ENCODE data around the gene IL1R2.

The IL1R2 gene

GRCh38 chr2:101985101-101985792 is 6.5 kb upstream of the IL1R2 start:
- H3K4me1 ChIP-seq (ENCODE audit: control insufficient read depth, low read length) = peaks cover 6% of the 10 kb centered on the region; the same call in 1 of the 2 replicates
- no peaks in the 10 kb centered on the region for H3K9me2 ChIP-seq (replicated peaks; ENCODE audit: control insufficient read depth, low read length)
- no peak overlapping the region for H3K27ac ChIP-seq (ENCODE audit: low read depth, low read length)
- no peak overlapping the region for H3K4me2 ChIP-seq (ENCODE audit: low read length)
- no peaks in the 10 kb centered on the region for H3F3A ChIP-seq (ENCODE audit: control insufficient read depth, insufficient read depth)
- H3K79me2 ChIP-seq (ENCODE audit: control insufficient read depth, low read length) = no peaks in the 10 kb centered on the region
- H3K36me3 ChIP-seq (ENCODE audit: control insufficient read depth, low read length) = no peaks in the 10 kb centered on the region
- TF ChIP-seq CTCF (IDR thresholded peaks at IDR 0.05; ENCODE audit: low read depth, low read length, poor library complexity, severe bottlenecking) (no peak), EZH2phosphoT487 (IDR thresholded peaks at IDR 0.05; ENCODE audit: borderline replicate concordance, low read length) (no peak)
- H3K4me3 ChIP-seq (ENCODE audit: low read length) = no peak overlapping the region
- H3K9me3 ChIP-seq (ENCODE audit: control insufficient read depth, insufficient read depth, low read length) = no peaks in the 10 kb centered on the region
- no peaks in the 10 kb centered on the region for H3K27me3 ChIP-seq (ENCODE audit: control insufficient read depth, low read length)
- no peaks in the 10 kb centered on the region for H4K20me1 ChIP-seq (ENCODE audit: control insufficient read depth, insufficient read depth, low read depth, low read length)

GRCh38 chr2:101985793-101986164 is 6.0 kb upstream of the IL1R2 start:
- H3K4me3 ChIP-seq (ENCODE audit: low read length) = no peak overlapping the region
- no peaks in the 10 kb centered on the region for H3F3A ChIP-seq (ENCODE audit: control insufficient read depth, insufficient read depth)
- no peaks in the 10 kb centered on the region for H3K9me3 ChIP-seq (ENCODE audit: control insufficient read depth, insufficient read depth, low read length)
- no peaks in the 10 kb centered on the region for H3K79me2 ChIP-seq (ENCODE audit: control insufficient read depth, low read length)
- no peaks in the 10 kb centered on the region for H3K27me3 ChIP-seq (ENCODE audit: control insufficient read depth, low read length)
- TF ChIP-seq EZH2phosphoT487 (IDR thresholded peaks at IDR 0.05; ENCODE audit: borderline replicate concordance, low read length) (no peak), CTCF (IDR thresholded peaks at IDR 0.05; ENCODE audit: low read depth, low read length, poor library complexity, severe bottlenecking) (no peak)
- H3K36me3 ChIP-seq (ENCODE audit: control insufficient read depth, low read length) = no peaks in the 10 kb centered on the region
- H3K27ac ChIP-seq (ENCODE audit: low read depth, low read length) = no peak overlapping the region
- peaks cover 6% of the 10 kb centered on the region; the same call in 1 of the 2 replicates for H3K4me1 ChIP-seq (ENCODE audit: control insufficient read depth, low read length)
- H3K4me2 ChIP-seq (ENCODE audit: low read length) = no peak overlapping the region
- H3K9me2 ChIP-seq (replicated peaks; ENCODE audit: control insufficient read depth, low read length) = no peaks in the 10 kb centered on the region
- H4K20me1 ChIP-seq (ENCODE audit: control insufficient read depth, insufficient read depth, low read depth, low read length) = no peaks in the 10 kb centered on the region

- no peak overlapping the region for H3K4me3 ChIP-seq (ENCODE audit: low read length)
- H4K20me1 ChIP-seq (ENCODE audit: control insufficient read depth, insufficient read depth, low read depth, low read length) = no peaks in the 10 kb centered on the region
- no peaks in the 10 kb centered on the region for H3F3A ChIP-seq (ENCODE audit: control insufficient read depth, insufficient read depth)
- no peak overlapping the region for H3K27ac ChIP-seq (ENCODE audit: low read depth, low read length)
- no peak for TF ChIP-seq EZH2phosphoT487 (IDR thresholded peaks at IDR 0.05; ENCODE audit: borderline replicate concordance, low read length)
- TF ChIP-seq CTCF (IDR thresholded peaks at IDR 0.05; ENCODE audit: low read depth, low read length, poor library complexity, severe bottlenecking) = no peak
- peaks cover 6% of the 10 kb centered on the region; the same call in 1 of the 2 replicates for H3K4me1 ChIP-seq (ENCODE audit: control insufficient read depth, low read length)
- no peaks in the 10 kb centered on the region; the same call in 1 of the 2 replicates for H3K27me3 ChIP-seq (ENCODE audit: control insufficient read depth, low read length)
- no peak overlapping the region for H3K4me2 ChIP-seq (ENCODE audit: low read length)
- no peaks in the 10 kb centered on the region for H3K9me3 ChIP-seq (ENCODE audit: control insufficient read depth, insufficient read depth, low read length)
- no peaks in the 10 kb centered on the region for H3K79me2 ChIP-seq (ENCODE audit: control insufficient read depth, low read length)
- H3K9me2 ChIP-seq (replicated peaks; ENCODE audit: control insufficient read depth, low read length) = no peaks in the 10 kb centered on the region
- H3K36me3 ChIP-seq (ENCODE audit: control insufficient read depth, low read length) = no peaks in the 10 kb centered on the region
Measured at GRCh38 chr2:101986376-101986775, 5.4 kb upstream of the IL1R2 start.
